ENCODE measurements around the gene PPARD. TPM values are rescaled to one million over a fixed set of nuclear protein-coding genes. Genes with fewer than 3 reads are reported as not detected.

PPARD gene
- polyA plus RNA-seq, 1 donor from 2014 or later, result 1.3 TPM

GRCh38 chr6:35319346-35320030, 22.9 kb upstream of the PPARD start:
- H3K79me2 ChIP-seq (replicated peaks; ENCODE audit: insufficient read depth, low read length), result no peaks in the 10 kb centered on the region
- H3F3A ChIP-seq (ENCODE audit: insufficient read depth, low read length, poor library complexity, severe bottlenecking), result no peaks in the 10 kb centered on the region
- no peak overlapping the region for H3K27ac ChIP-seq (ENCODE audit: low read length)

GRCh38 chr6:35320031-35320410, 22.3 kb upstream of the PPARD start:
- H3K36me3 ChIP-seq (ENCODE audit: insufficient read depth, low read length), result no peaks in the 10 kb centered on the region
- no peaks in the 10 kb centered on the region for H4K20me1 ChIP-seq (ENCODE audit: insufficient read depth)
- TF ChIP-seq RAD21 (conservative IDR thresholded peaks at IDR 0.05) (no peak), CTCF (IDR thresholded peaks at IDR 0.05; ENCODE audit: poor library complexity, severe bottlenecking) (no peak), TAF1 (IDR thresholded peaks at IDR 0.05; ENCODE audit: low read depth) (no peak), EP300 (conservative IDR thresholded peaks at IDR 0.05; ENCODE audit: poor library complexity, severe bottlenecking) (no peak)
- H2AFZ ChIP-seq (ENCODE audit: low read depth, low read length), result no peak overlapping the region
- H3K9me3 ChIP-seq (ENCODE audit: low read length), result no peaks in the 10 kb centered on the region
- H3K27ac ChIP-seq (ENCODE audit: low read length), result no peak overlapping the region
- no peaks in the 10 kb centered on the region for H3K79me2 ChIP-seq (replicated peaks; ENCODE audit: insufficient read depth, low read length)
- H3K9ac ChIP-seq (ENCODE audit: low read length), result no peak overlapping the region
- no peak overlapping the region for H3K4me2 ChIP-seq (ENCODE audit: low read length)
- no peak overlapping the region for H3K4me3 ChIP-seq (ENCODE audit: low read length)
- H3K9me2 ChIP-seq (ENCODE audit: insufficient read depth, low read length), result no peaks in the 10 kb centered on the region
- no peaks in the 10 kb centered on the region for H3F3A ChIP-seq (ENCODE audit: insufficient read depth, low read length, poor library complexity, severe bottlenecking)
- H3K27me3 ChIP-seq (ENCODE audit: insufficient read depth, low read depth, low read length), result no peaks in the 10 kb centered on the region

More at GRCh38 chr6:35319346-35320030, 22.9 kb upstream of the PPARD start:
- Histone ChIP-seq H3K9me3 (ENCODE audit: low read length) (no peaks in the 10 kb centered on the region), H4K20me1 (ENCODE audit: insufficient read depth) (no peaks in the 10 kb centered on the region), H3K36me3 (ENCODE audit: insufficient read depth, low read length) (no peaks in the 10 kb centered on the region), H3K27me3 (ENCODE audit: insufficient read depth, low read depth, low read length) (no peaks in the 10 kb centered on the region), H3K4me3 (ENCODE audit: low read length) (no peak overlapping the region), H3K9ac (ENCODE audit: low read length) (no peak overlapping the region), H3K4me2 (ENCODE audit: low read length) (no peak overlapping the region), H2AFZ (ENCODE audit: low read depth, low read length) (no peak overlapping the region), H3K9me2 (ENCODE audit: insufficient read depth, low read length) (no peaks in the 10 kb centered on the region)
- no peak for TF ChIP-seq CTCF (IDR thresholded peaks at IDR 0.05; ENCODE audit: poor library complexity, severe bottlenecking)
- TF ChIP-seq TAF1 (IDR thresholded peaks at IDR 0.05; ENCODE audit: low read depth), result no peak
- no peak for TF ChIP-seq POLR2AphosphoS5 (IDR thresholded peaks at IDR 0.05)

GRCh38 chr6:35321091-35321490, 21.3 kb upstream of the PPARD start:
- Histone ChIP-seq H3K4me2 (ENCODE audit: low read length) (no peak overlapping the region), H3K9ac (ENCODE audit: low read length) (no peak overlapping the region), H3K9me2 (ENCODE audit: insufficient read depth, low read length) (no peaks in the 10 kb centered on the region), H3K4me3 (ENCODE audit: low read length) (no peak overlapping the region), H3K27ac (ENCODE audit: low read length) (no peak overlapping the region), H3F3A (ENCODE audit: insufficient read depth, low read length, poor library complexity, severe bottlenecking) (no peaks in the 10 kb centered on the region), H3K27me3 (ENCODE audit: insufficient read depth, low read depth, low read length) (no peaks in the 10 kb centered on the region), H4K20me1 (ENCODE audit: insufficient read depth) (no peaks in the 10 kb centered on the region), H3K36me3 (ENCODE audit: insufficient read depth, low read length) (no peaks in the 10 kb centered on the region), H3K9me3 (ENCODE audit: low read length) (no peaks in the 10 kb centered on the region), H2AFZ (ENCODE audit: low read depth, low read length) (no peak overlapping the region), H3K79me2 (replicated peaks; ENCODE audit: insufficient read depth, low read length) (no peaks in the 10 kb centered on the region)
- TF ChIP-seq EP300 (conservative IDR thresholded peaks at IDR 0.05; ENCODE audit: poor library complexity, severe bottlenecking), result no peak
- no peak for TF ChIP-seq RAD21 (conservative IDR thresholded peaks at IDR 0.05)
- TF ChIP-seq MXI1 (conservative IDR thresholded peaks at IDR 0.05; ENCODE audit: poor library complexity, severe bottlenecking), result no peak
- no peak for TF ChIP-seq TAF1 (IDR thresholded peaks at IDR 0.05; ENCODE audit: low read depth)
- no peak for TF ChIP-seq REST (IDR thresholded peaks at IDR 0.05; ENCODE audit: borderline replicate concordance)
- no peak for TF ChIP-seq CTCF (IDR thresholded peaks at IDR 0.05; ENCODE audit: poor library complexity, severe bottlenecking)
- no peak for TF ChIP-seq EZH2 (IDR thresholded peaks at IDR 0.05; ENCODE audit: borderline replicate concordance, insufficient read depth, low read length, poor library complexity, severe bottlenecking)
- no peak for TF ChIP-seq SMC3 (conservative IDR thresholded peaks at IDR 0.05; ENCODE audit: poor library complexity)
- no peak for TF ChIP-seq POLR2AphosphoS5 (IDR thresholded peaks at IDR 0.05)

All from neural cell (in vitro differentiated cells).